H9 (cell line): ENCODE measurements around the gene SNAI1. TPM values are rescaled to one million over a fixed set of nuclear protein-coding genes. Genes with fewer than 3 reads are reported as not detected.

Source experiments
- DNase-seq: peaks from one replicate; pipeline ENCODE4 v3.0.0-alpha.2; 2017
- H2AFZ ChIP-seq: one replicate; pipeline ENCODE4 v1.6.1; 2013; ENCODE audit warnings: mild to moderate bottlenecking, low read length, control low read depth, moderate library complexity
- H2AK5ac ChIP-seq: 2 replicates; pipeline ENCODE4 v1.6.1; 2013; ENCODE audit warnings: low read length, control low read depth, mixed read lengths; ENCODE audit not compliant: insufficient read length
- H2BK120ac ChIP-seq: one replicate; pipeline ENCODE4 v1.6.1; 2013; ENCODE audit warnings: low read depth, mild to moderate bottlenecking, low read length, control low read depth, inconsistent platforms; ENCODE audit not compliant: poor library complexity, severe bottlenecking
- H2BK12ac ChIP-seq: 2 replicates; pipeline ENCODE4 v1.6.1; 2013; ENCODE audit warnings: low read length, control low read depth, mixed read lengths, low read depth; ENCODE audit not compliant: insufficient read length
- H2BK15ac ChIP-seq: 2 replicates; pipeline ENCODE4 v1.6.1; 2013; ENCODE audit warnings: low read depth, low read length, control low read depth
- H2BK20ac ChIP-seq: one replicate; pipeline ENCODE4 v1.6.1; 2013; ENCODE audit warnings: low read depth, mild to moderate bottlenecking, low read length, control low read depth, inconsistent platforms; ENCODE audit not compliant: poor library complexity, severe bottlenecking
- H2BK5ac ChIP-seq: 2 replicates; pipeline ENCODE4 v1.6.1; 2013; ENCODE audit warnings: low read length, control low read depth, mixed read lengths; ENCODE audit not compliant: insufficient read length
- H3K14ac ChIP-seq: 2 replicates; pipeline ENCODE4 v1.6.1; 2013; ENCODE audit warnings: low read length, control low read depth; ENCODE audit not compliant: insufficient read depth
- H3K18ac ChIP-seq: 2 replicates; pipeline ENCODE4 v1.6.1; 2013; ENCODE audit warnings: low read depth, mild to moderate bottlenecking, mixed read lengths, low read length, control low read depth; ENCODE audit not compliant: insufficient read length
- H3K23ac ChIP-seq: 2 replicates; pipeline ENCODE4 v1.6.1; 2013; ENCODE audit warnings: low read length, control low read depth, mixed read lengths, low read depth; ENCODE audit not compliant: insufficient read length
- H3K23me2 ChIP-seq: 2 replicates; pipeline ENCODE4 v1.6.1; 2013; ENCODE audit warnings: low read depth, mild to moderate bottlenecking, mixed read lengths, low read length, control low read depth; ENCODE audit not compliant: insufficient read length, poor library complexity, severe bottlenecking
- H3K27ac ChIP-seq: 2 replicates; pipeline ENCODE4 v1.5.1; 2013; ENCODE audit warnings: low read length, control low read depth, mixed read lengths, low read depth; ENCODE audit not compliant: insufficient read length
- H3K27me3 ChIP-seq: 2 replicates; pipeline ENCODE4 v1.6.1; 2013; ENCODE audit warnings: low read length, control low read depth, inconsistent platforms; ENCODE audit not compliant: insufficient read depth
- H3K4ac ChIP-seq: 2 replicates; pipeline ENCODE4 v1.6.1; 2013; ENCODE audit warnings: low read depth, mild to moderate bottlenecking, control low read depth, inconsistent platforms, low read length, moderate library complexity
- H3K4me1 ChIP-seq: 2 replicates; pipeline ENCODE4 v1.6.1; 2013; ENCODE audit warnings: low read length, control low read depth, inconsistent platforms; ENCODE audit not compliant: insufficient read depth
- H3K4me2 ChIP-seq: 2 replicates; pipeline ENCODE4 v1.6.1; 2013; ENCODE audit warnings: low read length, control low read depth, mixed read lengths; ENCODE audit not compliant: insufficient read length, insufficient read depth
- H3K56ac ChIP-seq: 2 replicates; pipeline ENCODE4 v1.6.1; 2013; ENCODE audit warnings: low read depth, mild to moderate bottlenecking, mixed read lengths, low read length, control low read depth; ENCODE audit not compliant: insufficient read length
- H3K79me1 ChIP-seq: 2 replicates; pipeline ENCODE4 v1.6.1; 2013; ENCODE audit warnings: low read depth, mild to moderate bottlenecking, moderate library complexity, low read length, control low read depth, inconsistent platforms; ENCODE audit not compliant: insufficient read depth, poor library complexity, severe bottlenecking
- H3K79me2 ChIP-seq: 2 replicates; pipeline ENCODE4 v1.6.1; 2013; ENCODE audit warnings: low read length, control low read depth, inconsistent platforms; ENCODE audit not compliant: insufficient read depth
- H3K9ac ChIP-seq: 2 replicates; pipeline ENCODE4 v1.6.1; 2013; ENCODE audit warnings: low read length, control low read depth, mixed read lengths; ENCODE audit not compliant: insufficient read length; ENCODE audit errors: extremely low read depth
- H3K9me3 ChIP-seq: one replicate; pipeline ENCODE4 v1.6.1; 2013; ENCODE audit warnings: low read depth, low read length, inconsistent platforms; ENCODE audit not compliant: control insufficient read depth
- H3T11ph ChIP-seq: one replicate; pipeline ENCODE4 v1.6.1; 2013; ENCODE audit warnings: mild to moderate bottlenecking, low read length, control low read depth, inconsistent platforms
- H4K20me1 ChIP-seq: one replicate; pipeline ENCODE4 v1.6.1; 2013; ENCODE audit not compliant: control insufficient read depth, insufficient read length, insufficient read depth
- H4K5ac ChIP-seq: 2 replicates; pipeline ENCODE4 v1.6.1; 2013; ENCODE audit warnings: low read depth, mild to moderate bottlenecking, mixed read lengths, low read length, control low read depth; ENCODE audit not compliant: insufficient read length
- H4K8ac ChIP-seq: replicated peaks from 2 replicates; pipeline ENCODE4 v1.6.1; 2013; ENCODE audit warnings: low read length, control low read depth, mixed read lengths, low read depth; ENCODE audit not compliant: insufficient read length
- H4K91ac ChIP-seq: 2 replicates; pipeline ENCODE4 v1.6.1; 2013; ENCODE audit warnings: low read depth, mild to moderate bottlenecking, moderate library complexity, mixed read lengths, low read length, control low read depth; ENCODE audit not compliant: insufficient read length
- H3K27ac Mint-ChIP-seq, 3 experiments: 2 replicates in 2 of 3; 3 replicates in 1 of 3; pipeline ENCODE4 v1.8.0; 2020 to 2021; ENCODE audit warnings: mixed read lengths in 3 of 3, mild to moderate bottlenecking in 1 of 3, moderate library complexity in 1 of 3
- H3K27me3 Mint-ChIP-seq: 2 replicates; pipeline ENCODE4 v1.8.0; 2021; ENCODE audit warnings: low read depth, mild to moderate bottlenecking, moderate library complexity, mixed read lengths
- H3K36me3 Mint-ChIP-seq, 3 experiments: 2 replicates in 2 of 3; 3 replicates in 1 of 3; pipeline ENCODE4 v1.8.0; 2020 to 2021; ENCODE audit warnings: low read depth in 3 of 3, mixed read lengths in 3 of 3; ENCODE audit not compliant: insufficient read depth in 1 of 3
- H3K4me1 Mint-ChIP-seq, 2 experiments: 2 replicates each; pipeline ENCODE4 v1.8.0; 2020; ENCODE audit warnings: mixed read lengths in 2 of 2
- H3K4me3 Mint-ChIP-seq, 2 experiments: 2 replicates in 1 of 2; 3 replicates in 1 of 2; pipeline ENCODE4 v1.8.0; 2020 to 2021; ENCODE audit warnings: mild to moderate bottlenecking in 2 of 2, mixed read lengths in 2 of 2, moderate library complexity in 1 of 2
- H3K9me3 Mint-ChIP-seq, 2 experiments: 2 replicates in 1 of 2; 3 replicates in 1 of 2; pipeline ENCODE4 v1.8.0; 2020; ENCODE audit warnings: mild to moderate bottlenecking in 2 of 2, mixed read lengths in 2 of 2, moderate library complexity in 1 of 2
- whole genome bisulfite sequencing: extraction: QIAGEN DNeasy Blood & Tissue Kit; methylation state at CpG from one replicate; pipeline ENCODE4 v1.1.7; 2013; ENCODE audit warnings: missing lambda C conversion rate, low lambda C conversion rate, mixed read lengths; ENCODE audit not compliant: insufficient read length; ENCODE audit errors: extremely low coverage; 5-methylcytosine and 5-hydroxymethylcytosine counted together
- total RNA-seq: library from RNA; stranded (reverse); gene quantifications from 2 replicates; pipeline ENCODE4 v1.2.1, GENCODE V29; 2021
- TF ChIP-seq, protein P1 (sequence below): fragments of 200-600 bp; sonication (generic); conservative IDR thresholded peaks from 3 replicates; pipeline ENCODE4 v1.8.0; 2021; ENCODE audit warnings: antibody characterized with exemption, mild to moderate bottlenecking

The SNAI1 gene
- total RNA-seq, 1 experiment from 2014 or later = 7.0 TPM

DNA sequence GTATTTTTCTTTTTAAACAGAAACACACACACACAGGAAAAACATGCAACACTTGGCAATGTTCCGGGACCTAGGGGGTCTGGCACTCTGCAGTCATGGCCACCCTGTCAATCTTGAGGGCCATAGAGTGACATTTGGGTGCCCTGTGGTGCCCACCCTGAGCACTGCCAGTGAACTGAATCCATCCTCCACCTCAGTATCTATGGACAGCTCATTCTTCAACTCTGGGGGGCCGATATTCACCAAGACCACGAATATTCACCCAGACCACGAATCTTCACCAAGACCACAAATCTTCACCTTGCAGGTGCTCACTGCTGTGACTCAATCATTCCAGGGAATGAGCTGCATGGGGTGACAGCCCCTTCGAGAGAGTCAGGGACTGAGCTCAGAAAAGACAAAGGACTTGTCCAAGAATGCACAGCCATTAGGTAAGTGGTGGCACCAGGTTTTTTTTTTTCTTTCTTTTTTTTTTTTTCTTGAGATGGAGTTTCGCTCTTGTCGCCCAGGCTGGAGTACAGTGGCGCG is 19.1 kb downstream of the SNAI1 start:
- no CpG with 5 or more reads among the region's 9 CpGs for WGBS
- Histone ChIP-seq H3K23me2 (no peaks in the 10 kb centered on the region), H3K4ac (no peak overlapping the region), H2BK20ac (no peak overlapping the region), H4K8ac (no peak overlapping the region), H2AFZ (no peak overlapping the region), H2BK15ac (no peak overlapping the region), H3K4me2 (no peak overlapping the region), H4K91ac (no peak overlapping the region), H3T11ph (no peak overlapping the region), H3K23ac (no peak overlapping the region), H3K79me2 (no peaks in the 10 kb centered on the region), H3K9ac (no peak overlapping the region), H3K27ac (no peak overlapping the region), H2BK5ac (no peak overlapping the region), H2AK5ac (no peak overlapping the region), H2BK12ac (no peak overlapping the region), H3K14ac (no peak overlapping the region), H2BK120ac (no peak overlapping the region), H4K20me1 (no peaks in the 10 kb centered on the region), H3K9me3 (no peaks in the 10 kb centered on the region), H3K27me3 (no peaks in the 10 kb centered on the region), H3K4me1 (no peaks in the 10 kb centered on the region), H3K56ac (no peak overlapping the region), H4K5ac (no peak overlapping the region), H3K18ac (no peak overlapping the region), H3K79me1 (no peaks in the 10 kb centered on the region)
- TF ChIP-seq, protein P1, sequence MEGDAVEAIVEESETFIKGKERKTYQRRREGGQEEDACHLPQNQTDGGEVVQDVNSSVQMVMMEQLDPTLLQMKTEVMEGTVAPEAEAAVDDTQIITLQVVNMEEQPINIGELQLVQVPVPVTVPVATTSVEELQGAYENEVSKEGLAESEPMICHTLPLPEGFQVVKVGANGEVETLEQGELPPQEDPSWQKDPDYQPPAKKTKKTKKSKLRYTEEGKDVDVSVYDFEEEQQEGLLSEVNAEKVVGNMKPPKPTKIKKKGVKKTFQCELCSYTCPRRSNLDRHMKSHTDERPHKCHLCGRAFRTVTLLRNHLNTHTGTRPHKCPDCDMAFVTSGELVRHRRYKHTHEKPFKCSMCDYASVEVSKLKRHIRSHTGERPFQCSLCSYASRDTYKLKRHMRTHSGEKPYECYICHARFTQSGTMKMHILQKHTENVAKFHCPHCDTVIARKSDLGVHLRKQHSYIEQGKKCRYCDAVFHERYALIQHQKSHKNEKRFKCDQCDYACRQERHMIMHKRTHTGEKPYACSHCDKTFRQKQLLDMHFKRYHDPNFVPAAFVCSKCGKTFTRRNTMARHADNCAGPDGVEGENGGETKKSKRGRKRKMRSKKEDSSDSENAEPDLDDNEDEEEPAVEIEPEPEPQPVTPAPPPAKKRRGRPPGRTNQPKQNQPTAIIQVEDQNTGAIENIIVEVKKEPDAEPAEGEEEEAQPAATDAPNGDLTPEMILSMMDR = no peak
- no peaks in the 10 kb centered on the region for H3K36me3 Mint-ChIP-seq
- no peaks in the 10 kb centered on the region for H3K9me3 Mint-ChIP-seq
- no peak for DNase-seq
- H3K27ac Mint-ChIP-seq = no peak overlapping the region
- H3K27me3 Mint-ChIP-seq = no peaks in the 10 kb centered on the region; the same call in none of the 2 replicates
- H3K4me1 Mint-ChIP-seq = peaks cover 0 to 14% of the 10 kb centered on the region in 2 experiments; a peak in 3 of 4 replicates
- H3K4me3 Mint-ChIP-seq = no peak overlapping the region
